ENCODE measurements around the gene PDE4C. TPM values are rescaled to one million over a fixed set of nuclear protein-coding genes. Genes with fewer than 3 reads are reported as not detected.

PDE4C gene
- total and polyA plus RNA-seq, 10 of the 15 experiments (the other 5 are each of a cell fraction or from before 2014, with no cell fraction given) = 0.08 to 0.73 (median 0.34) TPM

DNA sequence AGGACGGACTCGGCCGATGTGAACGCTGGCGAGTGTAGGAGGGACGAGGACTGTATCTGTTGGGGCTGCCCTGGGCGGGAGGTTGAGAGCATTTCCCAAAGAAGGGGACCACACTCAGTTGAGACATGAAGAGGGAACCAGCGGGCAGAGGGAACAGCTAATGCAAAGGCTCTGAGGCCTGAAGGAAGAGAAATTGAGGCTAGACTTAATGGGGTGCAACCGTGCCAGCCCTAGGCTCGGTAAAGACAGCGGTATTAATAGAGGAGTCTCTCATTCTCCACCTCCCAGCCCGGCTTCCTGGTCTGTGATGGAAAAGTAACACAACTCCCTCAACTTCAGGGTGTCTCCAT, 32.1 kb downstream of the PDE4C start:
- peak overlapping the region; percentile 69 for H3K9ac ChIP-seq (ENCODE audit: control insufficient read depth, insufficient read depth, low read length)
- intact Hi-C loops (cut with micrococcal nuclease; ENCODE audit: unreplicated experiment) (no loop called here), in situ Hi-C loops (cut with MboI) (no loop called here)
- H3K27me3 ChIP-seq (replicated peaks in 1 of 2; ENCODE audit: control insufficient read depth in 2 of 2, insufficient read depth in 2 of 2, low read length in 1 of 2) = no peaks in the 10 kb centered on the region
- ChIA-PET RAD21 (ENCODE audit: unreplicated experiment) (interaction anchor here (0.6 to 4.5 kb wide), 5 partner anchors 14 to 101 kb away, joined by 3 to 29 read pairs (median 3); no protein-coding TSS in a partner anchor), CTCF (interaction anchor here (0.6 to 3.8 kb wide), 4 partner anchors 10 to 85 kb away, joined by 3 to 30 read pairs (median 6); partner anchors contain the start of gene RAB3A), POLR2A (interaction anchor here (0.8 to 2.1 kb wide), 6 partner anchors 8 to 86 kb away, joined by 3 to 10 read pairs (median 4); partner anchors contain the start of gene RAB3A), SMC1A (ENCODE audit: uncharacterized antibody, unreplicated experiment) (interaction anchor here (1.2 to 3.4 kb wide), 6 partner anchors 9 to 110 kb away, joined by 3 to 18 read pairs (median 4); partner anchors contain the start of gene RAB3A)
- 0% methylated on average over 12 of the region's 12 CpGs for WGBS (ENCODE audit: insufficient coverage, insufficient replicate concordance, low lambda C conversion rate, missing lambda C conversion rate)
- ATAC-seq (no peak), DNase-seq (ENCODE audit: low read depth, low spot score) (no peak), FAIRE-seq (no peak)
- H3K9me3 ChIP-seq (replicated peaks; ENCODE audit: control insufficient read depth, insufficient read depth, low read length) = no peaks in the 10 kb centered on the region
- H3K4me2 ChIP-seq (ENCODE audit: control insufficient read depth, insufficient read depth) = peak overlapping the region; percentile 96
- H3K27ac ChIP-seq (ENCODE audit: control insufficient read depth, insufficient read depth) = no peak overlapping the region
- peaks cover 5 to 15% of the 10 kb centered on the region in 2 experiments; a peak in 3 of 4 replicates for H3K36me3 ChIP-seq (ENCODE audit: control insufficient read depth in 2 of 2, insufficient read depth in 2 of 2, low read length in 1 of 2)
- H4K20me1 ChIP-seq (ENCODE audit: control insufficient read depth, insufficient read depth) = no peaks in the 10 kb centered on the region
- BruUV-seq (replicated peaks) = no TSS peak
- H3K4me3 ChIP-seq = peak overlapping the region; percentile 79
- peaks cover 5% of the 10 kb centered on the region for H3K79me2 ChIP-seq (ENCODE audit: control insufficient read depth, insufficient read depth, low read length)
- H2AFZ ChIP-seq (ENCODE audit: control insufficient read depth, low read depth, low read length) = no peak overlapping the region; the same call in 1 of the 2 replicates
- peaks cover 11% of the 10 kb centered on the region for H3K4me1 ChIP-seq (ENCODE audit: control insufficient read depth, insufficient read depth, low read length)
- TF ChIP-seq JUNB (IDR thresholded peaks at IDR 0.05) = no peak
- TF ChIP-seq CHD1 (IDR thresholded peaks at IDR 0.05; ENCODE audit: low read depth, low read length) = no peak
- no peak for TF ChIP-seq ASH2L (IDR thresholded peaks at IDR 0.05; ENCODE audit: borderline replicate concordance, low read depth)
- no peak for TF ChIP-seq HCFC1 (IDR thresholded peaks at IDR 0.05; ENCODE audit: low read length)
- TF ChIP-seq TAF1 (IDR thresholded peaks at IDR 0.05; ENCODE audit: borderline replicate concordance, low read depth, low read length) = no peak
- TF ChIP-seq ESRRA (IDR thresholded peaks at IDR 0.05; ENCODE audit: low read length) = no peak
- TF ChIP-seq, protein P1, sequence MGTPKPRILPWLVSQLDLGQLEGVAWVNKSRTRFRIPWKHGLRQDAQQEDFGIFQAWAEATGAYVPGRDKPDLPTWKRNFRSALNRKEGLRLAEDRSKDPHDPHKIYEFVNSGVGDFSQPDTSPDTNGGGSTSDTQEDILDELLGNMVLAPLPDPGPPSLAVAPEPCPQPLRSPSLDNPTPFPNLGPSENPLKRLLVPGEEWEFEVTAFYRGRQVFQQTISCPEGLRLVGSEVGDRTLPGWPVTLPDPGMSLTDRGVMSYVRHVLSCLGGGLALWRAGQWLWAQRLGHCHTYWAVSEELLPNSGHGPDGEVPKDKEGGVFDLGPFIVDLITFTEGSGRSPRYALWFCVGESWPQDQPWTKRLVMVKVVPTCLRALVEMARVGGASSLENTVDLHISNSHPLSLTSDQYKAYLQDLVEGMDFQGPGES (IDR thresholded peaks at IDR 0.05) = no peak
- TF ChIP-seq, protein P2, sequence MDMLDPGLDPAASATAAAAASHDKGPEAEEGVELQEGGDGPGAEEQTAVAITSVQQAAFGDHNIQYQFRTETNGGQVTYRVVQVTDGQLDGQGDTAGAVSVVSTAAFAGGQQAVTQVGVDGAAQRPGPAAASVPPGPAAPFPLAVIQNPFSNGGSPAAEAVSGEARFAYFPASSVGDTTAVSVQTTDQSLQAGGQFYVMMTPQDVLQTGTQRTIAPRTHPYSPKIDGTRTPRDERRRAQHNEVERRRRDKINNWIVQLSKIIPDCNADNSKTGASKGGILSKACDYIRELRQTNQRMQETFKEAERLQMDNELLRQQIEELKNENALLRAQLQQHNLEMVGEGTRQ (IDR thresholded peaks at IDR 0.05; ENCODE audit: borderline replicate concordance, low read depth, low read length) = no peak
- TF ChIP-seq, protein P3, sequence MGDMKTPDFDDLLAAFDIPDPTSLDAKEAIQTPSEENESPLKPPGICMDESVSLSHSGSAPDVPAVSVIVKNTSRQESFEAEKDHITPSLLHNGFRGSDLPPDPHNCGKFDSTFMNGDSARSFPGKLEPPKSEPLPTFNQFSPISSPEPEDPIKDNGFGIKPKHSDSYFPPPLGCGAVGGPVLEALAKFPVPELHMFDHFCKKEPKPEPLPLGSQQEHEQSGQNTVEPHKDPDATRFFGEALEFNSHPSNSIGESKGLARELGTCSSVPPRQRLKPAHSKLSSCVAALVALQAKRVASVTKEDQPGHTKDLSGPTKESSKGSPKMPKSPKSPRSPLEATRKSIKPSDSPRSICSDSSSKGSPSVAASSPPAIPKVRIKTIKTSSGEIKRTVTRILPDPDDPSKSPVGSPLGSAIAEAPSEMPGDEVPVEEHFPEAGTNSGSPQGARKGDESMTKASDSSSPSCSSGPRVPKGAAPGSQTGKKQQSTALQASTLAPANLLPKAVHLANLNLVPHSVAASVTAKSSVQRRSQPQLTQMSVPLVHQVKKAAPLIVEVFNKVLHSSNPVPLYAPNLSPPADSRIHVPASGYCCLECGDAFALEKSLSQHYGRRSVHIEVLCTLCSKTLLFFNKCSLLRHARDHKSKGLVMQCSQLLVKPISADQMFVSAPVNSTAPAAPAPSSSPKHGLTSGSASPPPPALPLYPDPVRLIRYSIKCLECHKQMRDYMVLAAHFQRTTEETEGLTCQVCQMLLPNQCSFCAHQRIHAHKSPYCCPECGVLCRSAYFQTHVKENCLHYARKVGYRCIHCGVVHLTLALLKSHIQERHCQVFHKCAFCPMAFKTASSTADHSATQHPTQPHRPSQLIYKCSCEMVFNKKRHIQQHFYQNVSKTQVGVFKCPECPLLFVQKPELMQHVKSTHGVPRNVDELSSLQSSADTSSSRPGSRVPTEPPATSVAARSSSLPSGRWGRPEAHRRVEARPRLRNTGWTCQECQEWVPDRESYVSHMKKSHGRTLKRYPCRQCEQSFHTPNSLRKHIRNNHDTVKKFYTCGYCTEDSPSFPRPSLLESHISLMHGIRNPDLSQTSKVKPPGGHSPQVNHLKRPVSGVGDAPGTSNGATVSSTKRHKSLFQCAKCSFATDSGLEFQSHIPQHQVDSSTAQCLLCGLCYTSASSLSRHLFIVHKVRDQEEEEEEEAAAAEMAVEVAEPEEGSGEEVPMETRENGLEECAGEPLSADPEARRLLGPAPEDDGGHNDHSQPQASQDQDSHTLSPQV (IDR thresholded peaks at IDR 0.05) = no peak
- no peak for TF ChIP-seq POLR2A (IDR thresholded peaks at IDR 0.05; ENCODE audit: low read depth, low read length)
- TF ChIP-seq SIX5 (IDR thresholded peaks at IDR 0.05; ENCODE audit: low read depth, low read length, severe bottlenecking) = no peak
- TF ChIP-seq NR2C2 (IDR thresholded peaks at IDR 0.05; ENCODE audit: borderline replicate concordance, control insufficient read depth, insufficient read length, low read depth) = no peak
- TF ChIP-seq POLR2AphosphoS2 (IDR thresholded peaks at IDR 0.05; ENCODE audit: low read depth, low read length) = no peak
- no peak for TF ChIP-seq NFXL1 (IDR thresholded peaks at IDR 0.05; ENCODE audit: borderline replicate concordance)
- TF ChIP-seq, protein P4, sequence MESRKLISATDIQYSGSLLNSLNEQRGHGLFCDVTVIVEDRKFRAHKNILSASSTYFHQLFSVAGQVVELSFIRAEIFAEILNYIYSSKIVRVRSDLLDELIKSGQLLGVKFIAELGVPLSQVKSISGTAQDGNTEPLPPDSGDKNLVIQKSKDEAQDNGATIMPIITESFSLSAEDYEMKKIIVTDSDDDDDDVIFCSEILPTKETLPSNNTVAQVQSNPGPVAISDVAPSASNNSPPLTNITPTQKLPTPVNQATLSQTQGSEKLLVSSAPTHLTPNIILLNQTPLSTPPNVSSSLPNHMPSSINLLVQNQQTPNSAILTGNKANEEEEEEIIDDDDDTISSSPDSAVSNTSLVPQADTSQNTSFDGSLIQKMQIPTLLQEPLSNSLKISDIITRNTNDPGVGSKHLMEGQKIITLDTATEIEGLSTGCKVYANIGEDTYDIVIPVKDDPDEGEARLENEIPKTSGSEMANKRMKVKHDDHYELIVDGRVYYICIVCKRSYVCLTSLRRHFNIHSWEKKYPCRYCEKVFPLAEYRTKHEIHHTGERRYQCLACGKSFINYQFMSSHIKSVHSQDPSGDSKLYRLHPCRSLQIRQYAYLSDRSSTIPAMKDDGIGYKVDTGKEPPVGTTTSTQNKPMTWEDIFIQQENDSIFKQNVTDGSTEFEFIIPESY (IDR thresholded peaks at IDR 0.05) = no peak
- no peak for TF ChIP-seq POLR2AphosphoS5 (IDR thresholded peaks at IDR 0.05; ENCODE audit: low read length)
- TF ChIP-seq FOS (IDR thresholded peaks at IDR 0.05; ENCODE audit: borderline replicate concordance, extremely low read depth, insufficient read length) = no peak
- TF ChIP-seq BRCA1 (IDR thresholded peaks at IDR 0.05; ENCODE audit: low read depth, low read length) = no peak
